ENCODE data around the gene GALNT13. TPM values are rescaled to one million over a fixed set of nuclear protein-coding genes. Genes with fewer than 3 reads are reported as not detected.

Gene GALNT13
- total and polyA plus RNA-seq, 2 of the 13 experiments (the other 11 are each of a cell fraction or from before 2014, with no cell fraction given) = 1.3 to 5.0 TPM

DNA sequence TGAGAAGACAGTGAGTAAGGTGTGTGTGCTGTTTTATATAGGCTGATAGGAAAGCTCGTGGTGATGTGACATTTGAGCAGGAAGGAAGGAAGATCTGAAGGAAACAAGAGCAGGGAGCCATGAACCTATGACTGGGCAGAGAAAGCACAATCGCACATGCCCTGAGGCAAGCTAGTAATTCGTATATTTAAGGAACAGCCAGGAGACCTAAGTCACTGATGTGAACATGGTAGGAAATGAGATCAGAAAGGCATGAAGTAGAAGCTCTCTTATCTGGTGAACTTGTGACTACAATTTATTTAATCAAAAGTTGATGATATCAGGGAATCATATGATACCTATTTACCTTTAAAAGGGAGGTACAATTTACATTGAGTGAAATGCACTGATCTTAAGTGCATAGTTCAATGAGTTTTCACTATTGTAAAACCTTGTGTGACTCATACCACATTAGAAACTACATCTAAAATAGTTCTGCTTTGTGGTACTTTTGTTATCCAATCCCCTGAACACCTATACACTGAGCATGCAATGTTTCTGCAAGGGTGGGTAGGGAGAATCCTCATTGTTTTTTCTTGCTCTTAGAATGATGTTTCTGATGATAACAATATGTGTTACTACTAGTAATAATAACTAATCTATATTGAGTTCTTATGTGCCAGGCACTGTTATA, 67.5 kb downstream of the GALNT13 start:
- H3K4me3 ChIP-seq (replicated peaks in 1 of 3; ENCODE audit: insufficient read depth in 1 of 3, low read depth in 2 of 3, low read length in 3 of 3) = no peak overlapping the region
- H3K4me1 ChIP-seq (ENCODE audit: insufficient read depth, low read length) = no peaks in the 10 kb centered on the region
- WGBS (ENCODE audit: low lambda C conversion rate) = 3% methylated on average over 3 of the region's 3 CpGs
- H3K9me3 ChIP-seq (ENCODE audit: low read length) = no peaks in the 10 kb centered on the region
- ChIA-PET CTCF (ENCODE audit: low intra/inter-chr PET ratio, low total read pairs) (no interaction called here), POLR2A (no interaction called here)
- H4K20me1 ChIP-seq (ENCODE audit: insufficient read depth, low read length) = no peaks in the 10 kb centered on the region
- in situ Hi-C loops (cut with HindIII; ENCODE audit: extremely low pct_ligation_motif_present, low pct_unique_long_range_greater_than_20kb) (no loop called here), intact Hi-C loops (cut with micrococcal nuclease; ENCODE audit: unreplicated experiment) (no loop called here)
- no peak overlapping the region for H3K9ac ChIP-seq (ENCODE audit: insufficient read depth, low read depth, low read length)
- H3K36me3 ChIP-seq (replicated peaks in 1 of 2; ENCODE audit: control insufficient read depth in 1 of 2, insufficient read depth in 2 of 2, low read length in 2 of 2) = no peaks in the 10 kb centered on the region
- BruUV-seq (replicated peaks) = no TSS peak
- H3K79me2 ChIP-seq (ENCODE audit: insufficient read depth, low read length) = no peaks in the 10 kb centered on the region
- ATAC-seq (no peak), FAIRE-seq (no peak), DNase-seq (ENCODE audit: low spot score) (no peak)
- H3K27me3 ChIP-seq (ENCODE audit: control insufficient read depth in 1 of 2, insufficient read depth in 2 of 2, low read length in 2 of 2) = no peaks in the 10 kb centered on the region
- no peak overlapping the region for H2AFZ ChIP-seq (ENCODE audit: low read length)
- H3K4me2 ChIP-seq (ENCODE audit: low read depth, low read length) = no peak overlapping the region
- H3K27ac ChIP-seq (ENCODE audit: extremely low read length, insufficient read depth, low read length) = no peak overlapping the region
- TF ChIP-seq ZNF549 (CRISPR knock-in tag; IDR thresholded peaks at IDR 0.05) = no peak
- TF ChIP-seq ZNF724P (CRISPR knock-in tag; IDR thresholded peaks at IDR 0.05; ENCODE audit: borderline replicate concordance) = no peak
- no peak for TF ChIP-seq CSRNP1 (CRISPR knock-in tag; IDR thresholded peaks at IDR 0.05)
- TF ChIP-seq ZNF563 (CRISPR knock-in tag; IDR thresholded peaks at IDR 0.05) = no peak
- TF ChIP-seq MED8 (CRISPR knock-in tag; IDR thresholded peaks at IDR 0.05; ENCODE audit: insufficient replicate concordance) = no peak
- TF ChIP-seq REST (IDR thresholded peaks at IDR 0.05; ENCODE audit: borderline replicate concordance in 1 of 2, low read depth in 1 of 2, low read length in 2 of 2) = no peak
- TF ChIP-seq, protein P1, sequence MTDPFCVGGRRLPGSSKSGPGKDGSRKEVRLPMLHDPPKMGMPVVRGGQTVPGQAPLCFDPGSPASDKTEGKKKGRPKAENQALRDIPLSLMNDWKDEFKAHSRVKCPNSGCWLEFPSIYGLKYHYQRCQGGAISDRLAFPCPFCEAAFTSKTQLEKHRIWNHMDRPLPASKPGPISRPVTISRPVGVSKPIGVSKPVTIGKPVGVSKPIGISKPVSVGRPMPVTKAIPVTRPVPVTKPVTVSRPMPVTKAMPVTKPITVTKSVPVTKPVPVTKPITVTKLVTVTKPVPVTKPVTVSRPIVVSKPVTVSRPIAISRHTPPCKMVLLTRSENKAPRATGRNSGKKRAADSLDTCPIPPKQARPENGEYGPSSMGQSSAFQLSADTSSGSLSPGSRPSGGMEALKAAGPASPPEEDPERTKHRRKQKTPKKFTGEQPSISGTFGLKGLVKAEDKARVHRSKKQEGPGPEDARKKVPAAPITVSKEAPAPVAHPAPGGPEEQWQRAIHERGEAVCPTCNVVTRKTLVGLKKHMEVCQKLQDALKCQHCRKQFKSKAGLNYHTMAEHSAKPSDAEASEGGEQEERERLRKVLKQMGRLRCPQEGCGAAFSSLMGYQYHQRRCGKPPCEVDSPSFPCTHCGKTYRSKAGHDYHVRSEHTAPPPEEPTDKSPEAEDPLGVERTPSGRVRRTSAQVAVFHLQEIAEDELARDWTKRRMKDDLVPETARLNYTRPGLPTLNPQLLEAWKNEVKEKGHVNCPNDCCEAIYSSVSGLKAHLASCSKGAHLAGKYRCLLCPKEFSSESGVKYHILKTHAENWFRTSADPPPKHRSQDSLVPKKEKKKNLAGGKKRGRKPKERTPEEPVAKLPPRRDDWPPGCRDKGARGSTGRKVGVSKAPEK (CRISPR knock-in tag; IDR thresholded peaks at IDR 0.05; ENCODE audit: borderline replicate concordance) = no peak
- TF ChIP-seq ZMAT3 (CRISPR knock-in tag; conservative IDR thresholded peaks at IDR 0.05) = no peak
- TF ChIP-seq ZNF101 (CRISPR knock-in tag; IDR thresholded peaks at IDR 0.05; ENCODE audit: borderline replicate concordance, low read depth) = no peak
- TF ChIP-seq IKZF1 (IDR thresholded peaks at IDR 0.05) = no peak
- TF ChIP-seq KLF9 (CRISPR knock-in tag; IDR thresholded peaks at IDR 0.05; ENCODE audit: low read depth) = no peak
- TF ChIP-seq, protein P2, sequence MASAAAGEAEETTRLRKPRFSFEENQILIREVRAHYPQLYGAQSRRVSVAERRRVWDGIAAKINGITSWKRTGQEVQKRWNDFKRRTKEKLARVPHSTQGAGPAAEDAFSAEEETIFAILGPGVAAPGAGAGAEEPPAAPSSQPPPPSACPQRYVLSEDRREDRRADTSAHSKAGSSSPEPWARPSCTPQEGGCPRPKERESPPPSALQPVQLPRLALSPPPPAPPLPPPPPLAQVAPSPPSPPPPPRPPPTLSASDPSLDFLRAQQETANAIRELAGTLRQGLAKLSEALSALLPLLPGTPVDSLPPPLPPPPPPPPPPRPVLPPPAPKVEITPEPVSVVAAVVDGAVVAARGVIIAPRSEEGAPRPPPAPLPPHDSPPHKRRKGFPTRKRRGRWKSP (CRISPR knock-in tag; IDR thresholded peaks at IDR 0.05) = no peak
- TF ChIP-seq ZNF660 (CRISPR knock-in tag; IDR thresholded peaks at IDR 0.05; ENCODE audit: borderline replicate concordance, low read depth) = no peak
- TF ChIP-seq TSC22D2 (CRISPR knock-in tag; IDR thresholded peaks at IDR 0.05; ENCODE audit: borderline replicate concordance) = no peak
- no peak for TF ChIP-seq ZNF75D (CRISPR knock-in tag; IDR thresholded peaks at IDR 0.05; ENCODE audit: borderline replicate concordance)
